K562 (cell line): ENCODE measurements around the gene SLC29A2. TPM values are rescaled to one million over a fixed set of nuclear protein-coding genes. Genes with fewer than 3 reads are reported as not detected.

Source experiments
- AFF4 ChIP-seq: sonication (generic); formaldehyde crosslinking; IDR thresholded peaks from 2 replicates; pipeline ENCODE4 v1.8.0; 2023; ENCODE audit warnings: mild to moderate bottlenecking, missing genetic modification reagents
- CBFA2T2 ChIP-seq: fragments of 450-650 bp; conservative IDR thresholded peaks from 2 replicates; pipeline ENCODE4 v1.6.1; 2017; ENCODE audit warnings: mild to moderate bottlenecking
- ELK3 ChIP-seq: fragments of 450-650 bp; formaldehyde crosslinking; IDR thresholded peaks from 2 replicates; pipeline ENCODE4 v1.4.0; 2020; ENCODE audit warnings: mild to moderate bottlenecking
- EZH2 ChIP-seq: IDR thresholded peaks from 2 replicates; pipeline ENCODE4 v1.6.1; 2012; ENCODE audit warnings: low read depth, mild to moderate bottlenecking, inconsistent platforms, low read length, borderline replicate concordance
- KDM2B ChIP-seq: fragments of 250-450 bp; sonication (Bioruptor Pico); IDR thresholded peaks from 2 replicates; pipeline ENCODE4 v1.8.0; 2021; ENCODE audit warnings: mild to moderate bottlenecking, moderate library complexity
- TBP ChIP-seq: optimal IDR thresholded peaks from 2 replicates; pipeline ENCODE3; 2011; ENCODE audit warnings: low read depth, low read length, improper control_type of control experiment
- YBX1 ChIP-seq: fragments of 450-650 bp; IDR thresholded peaks from 2 replicates; pipeline ENCODE4 v1.7.1; 2016; ENCODE audit warnings: mild to moderate bottlenecking
- polyA plus RNA-seq, 8 experiments: library from polyadenylated mRNA; depleted of rRNA in 4 of 8; stranded (reverse) in 5 of 8; unstranded in 3 of 8; fragments of >200 nt; fragmentation: Nextera tagmentation in 2 of 8; fragmentation: Illumina TruSeq in 1 of 8; extraction: Ambion mirVana in 2 of 8; extraction: Trizol in 1 of 8; gene quantifications; 2 replicates each; pipeline versions ENCODE4 v1.2.1 to v1.2.3, GENCODE V29; 2011 to 2014; ENCODE audit warnings: inconsistent platforms in 1 of 8, missing spikeins in 1 of 8
- total RNA-seq, 7 experiments: library from RNA; depleted of rRNA in 6 of 7; stranded (reverse); fragments of >200 nt in 6 of 7; fragmentation: Illumina TruSeq in 2 of 7; extraction: Trizol in 2 of 7; gene quantifications; 2 replicates each; pipeline versions ENCODE4 v1.2.1 to v1.2.3, GENCODE V29; 2011 to 2021; ENCODE audit warnings: low replicate concordance in 1 of 7

The SLC29A2 gene
- total and polyA plus RNA-seq, 9 of the 15 experiments (the other 6 are each of a cell fraction or from before 2014, with no cell fraction given), result 2.4 to 48.6 (median 14.2) TPM

- peak; percentile 12; the same call in 1 of the 2 replicates for TF ChIP-seq AFF4 (CRISPR knock-in tag)
- TF ChIP-seq TBP, result peak; percentile 100
- no peak for TF ChIP-seq ELK3
- TF ChIP-seq YBX1, result no peak
- TF ChIP-seq EZH2, result no peak
- 0 out of 2 replicates have a peak, but pooled peaks have one; percentile 76 for TF ChIP-seq KDM2B (CRISPR knock-in tag)
- no peak for TF ChIP-seq CBFA2T2
Observed at GRCh38 chr11:66347425-66348276, 23.9 kb downstream of the SLC29A2 start, which contains the start of gene B4GAT1 (continued).
